Measurements from ENCODE around the gene MAN2B2. TPM values are rescaled to one million over a fixed set of nuclear protein-coding genes. Genes with fewer than 3 reads are reported as not detected.

The MAN2B2 gene
- total RNA-seq, 1 donor from 2014 or later: 4.7 TPM

DNA sequence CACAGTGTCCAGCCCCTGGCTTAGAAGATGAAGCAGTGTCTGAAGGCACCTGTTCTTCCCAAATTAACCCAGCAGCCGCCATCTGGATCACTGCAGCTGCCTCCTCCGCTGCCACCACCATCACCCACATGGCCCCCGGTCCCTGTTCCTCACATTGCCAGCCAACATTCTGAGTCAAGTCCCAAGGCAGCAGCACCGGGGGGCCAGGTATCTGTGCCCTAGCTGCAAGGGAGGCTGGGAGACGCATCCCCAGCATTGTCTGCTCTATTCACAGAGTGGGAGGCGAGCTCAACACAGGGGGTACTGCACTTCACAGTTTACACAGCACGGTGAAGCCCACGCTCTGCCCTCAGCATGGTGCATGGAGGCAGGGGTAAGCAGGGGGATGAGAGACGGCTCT, 42.3 kb upstream of the MAN2B2 start:
- FAIRE-seq (no peak), DNase-seq (ENCODE audit: low read depth) (no peak)
- no peak overlapping the region for H3K4me3 ChIP-seq (ENCODE audit: low read depth, low read length)
- TF ChIP-seq, protein P1, sequence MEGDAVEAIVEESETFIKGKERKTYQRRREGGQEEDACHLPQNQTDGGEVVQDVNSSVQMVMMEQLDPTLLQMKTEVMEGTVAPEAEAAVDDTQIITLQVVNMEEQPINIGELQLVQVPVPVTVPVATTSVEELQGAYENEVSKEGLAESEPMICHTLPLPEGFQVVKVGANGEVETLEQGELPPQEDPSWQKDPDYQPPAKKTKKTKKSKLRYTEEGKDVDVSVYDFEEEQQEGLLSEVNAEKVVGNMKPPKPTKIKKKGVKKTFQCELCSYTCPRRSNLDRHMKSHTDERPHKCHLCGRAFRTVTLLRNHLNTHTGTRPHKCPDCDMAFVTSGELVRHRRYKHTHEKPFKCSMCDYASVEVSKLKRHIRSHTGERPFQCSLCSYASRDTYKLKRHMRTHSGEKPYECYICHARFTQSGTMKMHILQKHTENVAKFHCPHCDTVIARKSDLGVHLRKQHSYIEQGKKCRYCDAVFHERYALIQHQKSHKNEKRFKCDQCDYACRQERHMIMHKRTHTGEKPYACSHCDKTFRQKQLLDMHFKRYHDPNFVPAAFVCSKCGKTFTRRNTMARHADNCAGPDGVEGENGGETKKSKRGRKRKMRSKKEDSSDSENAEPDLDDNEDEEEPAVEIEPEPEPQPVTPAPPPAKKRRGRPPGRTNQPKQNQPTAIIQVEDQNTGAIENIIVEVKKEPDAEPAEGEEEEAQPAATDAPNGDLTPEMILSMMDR (IDR thresholded peaks at IDR 0.05; ENCODE audit: insufficient read depth, low read length, severe bottlenecking): no peak
- H3K36me3 ChIP-seq (ENCODE audit: control insufficient read depth, insufficient read depth, low read length): no peaks in the 10 kb centered on the region
- no peaks in the 10 kb centered on the region for H3K27me3 ChIP-seq (ENCODE audit: control insufficient read depth, insufficient read depth, low read length)

DNA sequence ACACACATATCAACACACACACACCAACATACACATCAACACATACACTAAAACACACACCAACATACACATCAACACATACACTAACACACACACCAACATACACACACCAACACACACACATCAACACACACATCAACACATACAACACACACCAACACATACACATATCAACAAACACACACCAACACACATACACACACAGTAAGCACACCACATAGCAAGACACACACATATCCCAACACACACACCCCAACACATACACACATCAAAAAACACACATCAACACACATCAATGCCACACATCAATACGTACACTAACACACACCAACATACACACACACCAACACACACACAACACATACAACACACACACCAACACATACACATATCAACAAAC, 40.9 kb upstream of the MAN2B2 start:
- Histone ChIP-seq H3K36me3 (ENCODE audit: control insufficient read depth, insufficient read depth, low read length) (no peaks in the 10 kb centered on the region), H3K27me3 (ENCODE audit: control insufficient read depth, insufficient read depth, low read length) (no peaks in the 10 kb centered on the region), H3K4me3 (ENCODE audit: low read depth, low read length) (no peak overlapping the region)
- DNase-seq (ENCODE audit: low read depth) (no peak), FAIRE-seq (peak; percentile 98)
- TF ChIP-seq, protein P1 (IDR thresholded peaks at IDR 0.05; ENCODE audit: insufficient read depth, low read length, severe bottlenecking): no peak

DNA sequence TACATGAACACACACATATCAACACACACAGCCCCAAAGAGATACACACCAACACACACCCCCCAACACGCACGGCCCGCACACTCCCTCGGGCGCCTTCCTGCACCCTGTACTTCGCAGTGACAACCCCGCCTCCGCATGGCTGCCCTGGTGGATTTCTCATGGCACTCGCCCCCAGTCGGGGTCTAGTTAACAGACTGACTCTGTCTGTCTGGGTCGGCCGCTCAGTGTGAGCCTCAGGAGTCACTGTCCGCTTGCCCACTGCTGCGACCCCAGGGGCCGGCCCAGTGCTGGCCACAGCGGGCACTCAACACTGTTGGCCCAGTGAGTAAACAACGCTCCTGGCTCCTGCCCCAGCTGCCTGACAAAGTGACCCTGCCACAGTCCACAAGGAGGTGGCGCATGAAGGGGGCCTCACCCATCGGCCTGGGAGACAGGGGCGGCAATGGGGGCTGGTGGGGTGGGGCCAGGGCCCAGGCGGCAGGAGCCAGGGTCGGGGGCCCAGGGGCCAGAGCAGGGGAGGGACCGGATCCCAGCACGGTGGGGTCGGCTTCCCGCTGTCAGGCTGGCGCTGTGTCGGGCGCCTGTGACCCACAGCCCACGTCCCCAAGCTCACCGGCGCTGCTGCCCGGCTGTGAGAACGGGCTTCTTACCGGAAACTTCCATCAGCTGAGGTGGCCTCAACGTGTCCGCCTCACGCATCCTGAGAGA, 40.2 kb upstream of the MAN2B2 start:
- TF ChIP-seq, protein P1 (IDR thresholded peaks at IDR 0.05; ENCODE audit: insufficient read depth, low read length, severe bottlenecking): no peak
- FAIRE-seq (no peak), DNase-seq (ENCODE audit: low read depth) (no peak)

DNA sequence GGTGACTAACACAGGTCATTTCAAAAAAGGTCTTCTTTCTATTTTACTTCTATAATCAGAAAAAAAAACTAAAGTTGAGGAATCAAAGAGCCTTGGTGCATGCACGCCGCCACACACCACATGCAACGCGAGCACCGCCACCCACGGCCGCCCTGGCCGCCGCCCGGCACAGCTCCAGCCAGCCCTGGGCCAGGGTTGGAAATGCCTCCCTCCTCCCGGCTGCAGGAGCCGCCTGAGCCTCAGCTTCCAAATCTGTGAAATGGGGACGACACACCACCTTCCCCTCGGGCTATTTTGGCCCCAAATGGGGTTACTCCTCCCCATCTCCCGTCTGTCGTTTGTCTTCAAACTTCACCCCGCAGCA, 39.7 kb upstream of the MAN2B2 start:
- no peak for FAIRE-seq
- no peaks in the 10 kb centered on the region for H3K27me3 ChIP-seq (ENCODE audit: control insufficient read depth, insufficient read depth, low read length)
- TF ChIP-seq, protein P1 (IDR thresholded peaks at IDR 0.05; ENCODE audit: insufficient read depth, low read length, severe bottlenecking): no peak

More for the DNA sequence above, 40.2 kb upstream of the MAN2B2 start:
- H3K4me3 ChIP-seq (ENCODE audit: low read depth, low read length): no peak overlapping the region
- no peaks in the 10 kb centered on the region for H3K27me3 ChIP-seq (ENCODE audit: control insufficient read depth, insufficient read depth, low read length)
- no peaks in the 10 kb centered on the region for H3K36me3 ChIP-seq (ENCODE audit: control insufficient read depth, insufficient read depth, low read length)

DNA sequence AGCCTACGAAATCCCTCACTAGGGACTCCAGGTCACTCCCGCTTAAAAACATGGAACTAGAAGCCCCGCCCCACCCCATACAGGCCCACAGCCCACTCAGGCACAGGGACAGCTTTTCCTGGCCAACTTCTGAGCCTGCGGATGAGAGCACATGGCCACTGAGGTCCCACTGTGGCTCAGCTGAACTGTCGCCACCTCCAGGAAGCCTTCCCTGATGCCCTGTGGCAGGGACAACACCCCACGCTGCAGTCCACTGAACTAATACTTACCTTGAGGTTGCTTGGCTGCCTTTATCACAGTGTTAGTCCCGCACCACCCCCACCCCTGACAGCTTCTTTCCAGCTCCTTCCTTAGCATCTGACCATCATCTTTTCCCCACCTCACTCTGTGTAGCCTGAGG, 39.3 kb upstream of the MAN2B2 start:
- DNase-seq (ENCODE audit: low read depth) (no peak), FAIRE-seq (no peak)
- H3K4me3 ChIP-seq (ENCODE audit: low read depth, low read length): no peak overlapping the region
- TF ChIP-seq, protein P1 (IDR thresholded peaks at IDR 0.05; ENCODE audit: insufficient read depth, low read length, severe bottlenecking): no peak
- no peaks in the 10 kb centered on the region for H3K27me3 ChIP-seq (ENCODE audit: control insufficient read depth, insufficient read depth, low read length)
- no peaks in the 10 kb centered on the region for H3K36me3 ChIP-seq (ENCODE audit: control insufficient read depth, insufficient read depth, low read length)

More for the DNA sequence above, 39.7 kb upstream of the MAN2B2 start:
- Histone ChIP-seq H3K36me3 (ENCODE audit: control insufficient read depth, insufficient read depth, low read length) (no peaks in the 10 kb centered on the region), H3K4me3 (ENCODE audit: low read depth, low read length) (no peak overlapping the region)
- DNase-seq (ENCODE audit: low read depth): no peak

DNA sequence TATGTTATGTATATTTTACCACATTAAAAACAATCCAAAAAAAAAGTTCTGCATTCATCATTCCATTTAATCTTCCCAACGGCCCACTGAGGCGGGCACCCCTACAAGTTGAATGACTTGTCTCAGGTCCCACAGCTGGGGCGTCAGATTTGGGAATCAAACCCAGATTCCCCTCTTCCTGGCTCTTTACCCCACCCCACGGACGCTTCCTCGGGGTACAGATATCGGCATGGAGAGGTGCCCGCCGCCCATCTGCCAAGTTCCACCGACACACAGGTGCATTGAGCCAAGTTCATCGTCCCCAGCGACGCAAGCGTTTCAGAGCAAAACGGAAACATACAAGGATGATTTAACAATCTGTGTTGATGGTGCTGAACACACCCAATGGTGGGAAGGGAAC, 36.9 kb upstream of the MAN2B2 start:
- Histone ChIP-seq H3K27me3 (ENCODE audit: control insufficient read depth, insufficient read depth, low read length) (no peaks in the 10 kb centered on the region), H3K36me3 (ENCODE audit: control insufficient read depth, insufficient read depth, low read length) (no peaks in the 10 kb centered on the region), H3K4me3 (ENCODE audit: low read depth, low read length) (no peak overlapping the region)
- FAIRE-seq (no peak), DNase-seq (ENCODE audit: low read depth) (no peak)
- TF ChIP-seq, protein P1 (IDR thresholded peaks at IDR 0.05; ENCODE audit: insufficient read depth, low read length, severe bottlenecking): no peak
